Stimulated activated CD4-positive, alpha-beta T cell treated with anti-CD3 and anti-CD28 coated beads, TNF-alpha, amount 100 ng/mL, for 48 hours (primary cell): ENCODE data around the gene MRPL24.

Experiments used
- DNase-seq, 3 donors: peaks; one replicate each; pipeline ENCODE4 v3.0.0-alpha.2; 2020; ENCODE audit warnings: low read depth in 3 of 3

Gene MRPL24

DNA sequence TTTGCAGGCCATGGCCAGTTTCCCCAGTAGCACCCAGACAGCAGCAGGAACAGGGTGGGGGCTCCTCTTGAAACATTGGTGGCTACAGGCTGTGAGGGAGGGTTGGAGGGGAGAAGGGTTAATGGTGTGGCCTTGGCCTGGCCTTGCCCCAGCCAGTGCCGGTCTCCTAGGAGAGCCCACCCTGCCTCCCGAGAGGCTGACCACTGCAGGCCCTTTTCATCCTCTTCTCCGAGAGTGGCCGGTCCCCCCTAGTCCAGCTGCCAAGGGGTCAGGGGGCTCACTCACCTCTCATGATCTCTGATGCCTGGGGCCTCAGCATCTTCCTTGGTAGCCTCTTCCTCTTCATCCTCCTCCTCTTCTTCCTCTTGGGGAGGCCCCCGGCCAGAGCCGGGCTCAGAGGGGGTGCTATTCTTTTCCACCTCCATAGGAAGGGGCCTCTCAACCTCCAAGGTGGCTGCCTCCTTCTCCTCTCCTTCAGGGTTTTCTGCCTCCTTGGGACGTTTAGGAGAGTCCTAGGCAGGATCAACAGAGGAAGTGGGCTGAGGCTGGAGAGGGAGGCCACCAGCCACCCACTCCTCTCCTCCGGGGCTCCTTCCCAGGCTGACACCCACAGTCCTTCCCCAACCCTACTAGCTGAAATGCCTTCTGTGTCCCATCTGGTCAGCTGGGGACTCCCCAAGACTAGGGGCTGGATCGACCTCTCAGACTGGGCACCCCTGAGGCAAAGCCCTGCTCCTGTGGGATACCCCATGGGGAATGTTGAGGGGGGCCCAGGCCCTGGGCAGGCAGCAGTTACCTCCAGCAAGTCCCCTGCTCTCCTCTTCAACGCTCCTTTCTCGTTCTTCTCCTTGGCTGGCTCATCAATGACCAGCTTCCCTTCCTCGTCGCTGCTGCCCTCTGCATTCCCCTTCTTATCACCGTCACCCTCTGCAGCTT, 2.7 kb upstream of the MRPL24 start:
- DNase-seq, result no peak

DNA sequence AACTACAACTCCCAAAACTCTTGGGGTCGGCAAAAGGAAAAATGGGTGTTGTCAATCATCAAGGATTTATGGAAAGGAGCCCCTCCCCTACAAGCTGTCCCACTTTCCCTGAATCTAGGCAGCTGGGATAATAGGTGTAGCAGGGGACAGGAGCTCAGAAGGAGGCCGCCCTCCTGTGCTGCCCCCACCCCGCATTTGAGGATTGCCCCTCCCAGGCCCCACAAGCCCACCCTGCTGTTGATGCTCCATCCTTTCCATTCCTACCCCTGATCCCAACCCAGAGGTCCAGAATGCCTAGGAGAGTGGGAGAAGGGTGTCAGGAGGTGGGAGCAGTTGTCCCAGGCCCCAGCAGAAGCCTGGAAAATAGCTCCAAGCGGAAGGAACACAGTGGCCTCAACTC, 1.9 kb upstream of the MRPL24 start:
- no peak for DNase-seq

DNA sequence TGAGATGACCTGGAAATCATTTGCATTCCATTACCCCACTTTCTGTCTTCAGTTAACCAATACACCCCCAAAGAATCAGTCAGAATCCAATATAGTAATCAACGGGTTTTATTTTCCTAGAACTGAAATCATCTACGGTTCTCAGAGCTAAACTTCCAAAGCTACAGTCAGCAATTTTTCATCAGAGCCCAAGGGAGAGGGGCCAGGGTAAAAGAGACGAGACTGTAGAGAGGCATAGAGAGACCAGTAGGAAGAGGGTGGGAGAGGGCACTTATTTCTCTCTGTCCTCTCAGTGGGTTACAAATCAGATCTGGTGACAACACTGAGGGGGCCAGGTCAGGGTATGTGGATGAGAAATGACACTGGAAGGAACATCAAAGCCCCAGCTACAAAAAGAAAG, 1.1 kb upstream of the MRPL24 start:
- DNase-seq, result no peak

DNA sequence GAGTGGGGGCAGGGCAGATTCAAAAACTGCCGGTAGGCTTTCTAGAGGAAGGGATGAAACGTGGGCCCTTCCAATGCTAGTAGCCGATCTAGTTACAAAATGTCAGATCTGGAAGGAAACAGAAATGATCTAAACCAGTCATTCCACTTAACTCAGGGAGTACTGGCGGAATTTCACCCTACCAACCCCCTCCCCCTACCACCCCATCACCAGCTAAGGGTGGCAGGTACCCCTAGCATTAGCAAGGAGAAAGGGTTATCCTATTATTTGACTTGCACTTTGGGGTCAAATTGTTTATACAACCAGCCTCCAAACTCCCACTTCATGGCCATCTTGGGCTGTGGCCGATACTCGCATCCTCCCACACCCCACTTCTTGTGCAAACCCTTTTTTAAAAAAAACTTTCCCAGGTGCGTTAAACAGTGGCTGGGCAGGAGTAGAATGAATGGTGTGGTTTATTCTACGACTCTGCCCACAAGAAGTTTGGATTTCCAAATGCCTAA, 644 bp upstream of the MRPL24 start:
- no peak for DNase-seq

DNA sequence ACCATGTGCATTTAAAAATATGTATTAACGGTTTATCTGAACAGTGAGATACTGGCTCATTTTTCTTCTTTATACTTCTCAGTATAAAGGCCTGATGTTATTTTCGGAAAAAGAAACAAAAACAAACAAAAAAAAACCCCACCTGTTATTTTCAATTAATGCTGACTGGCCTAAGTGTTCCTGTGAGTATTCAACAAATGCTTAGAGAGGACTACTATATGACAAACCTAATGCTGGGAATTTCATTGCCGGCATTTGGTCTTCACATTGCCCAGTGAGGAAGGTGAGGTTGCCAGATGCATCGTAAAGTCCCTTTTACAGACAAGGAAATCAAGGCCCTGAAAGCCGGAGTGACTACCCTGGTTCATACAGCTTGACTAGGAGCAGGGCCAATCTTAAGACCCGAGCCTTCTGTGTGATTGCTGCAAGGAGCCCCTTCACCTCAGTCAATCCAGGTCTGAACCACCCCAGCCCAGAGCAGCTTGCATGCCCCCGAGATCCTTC, 599 bp downstream of the MRPL24 start:
- no peak for DNase-seq

DNA sequence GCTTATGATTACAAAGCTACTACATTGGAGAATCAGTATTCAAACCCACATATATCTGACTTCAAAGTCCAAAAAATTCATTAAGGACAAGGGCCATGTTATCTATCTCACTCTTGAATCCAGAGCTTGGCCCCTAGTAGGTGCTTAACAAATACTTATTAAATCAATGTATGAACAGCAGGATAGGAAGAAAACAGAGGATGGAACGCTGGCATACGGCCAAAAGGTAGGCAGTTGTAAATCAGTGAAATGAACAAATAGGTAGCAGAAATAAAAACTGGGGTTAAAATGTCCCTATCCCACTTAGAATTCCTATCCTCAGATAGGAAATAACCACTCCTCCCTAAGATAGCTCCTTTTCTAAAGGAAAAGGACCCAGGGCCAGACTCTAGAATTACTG, 2.0 kb downstream of the MRPL24 start:
- no peak for DNase-seq

DNA sequence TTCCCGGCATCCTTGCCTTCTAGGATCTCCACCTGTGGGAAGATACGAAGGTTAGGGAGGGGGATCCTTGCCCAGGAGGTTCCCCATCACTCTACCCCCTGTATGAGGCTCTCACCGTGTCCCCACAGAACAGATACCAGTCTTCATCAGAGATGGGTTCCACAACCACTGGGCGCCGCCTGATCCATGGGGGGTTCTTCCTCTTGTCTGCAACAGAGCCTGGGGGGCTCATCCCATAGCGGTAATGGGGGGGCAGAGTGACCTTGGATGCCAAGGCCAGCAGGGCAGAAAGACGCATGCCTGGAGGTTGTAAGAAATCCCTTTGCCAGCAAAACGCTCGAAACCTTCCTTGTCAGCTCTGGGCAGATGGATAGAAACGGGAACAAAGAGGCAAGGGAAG, 2.5 kb downstream of the MRPL24 start:
- no peak for DNase-seq

DNA sequence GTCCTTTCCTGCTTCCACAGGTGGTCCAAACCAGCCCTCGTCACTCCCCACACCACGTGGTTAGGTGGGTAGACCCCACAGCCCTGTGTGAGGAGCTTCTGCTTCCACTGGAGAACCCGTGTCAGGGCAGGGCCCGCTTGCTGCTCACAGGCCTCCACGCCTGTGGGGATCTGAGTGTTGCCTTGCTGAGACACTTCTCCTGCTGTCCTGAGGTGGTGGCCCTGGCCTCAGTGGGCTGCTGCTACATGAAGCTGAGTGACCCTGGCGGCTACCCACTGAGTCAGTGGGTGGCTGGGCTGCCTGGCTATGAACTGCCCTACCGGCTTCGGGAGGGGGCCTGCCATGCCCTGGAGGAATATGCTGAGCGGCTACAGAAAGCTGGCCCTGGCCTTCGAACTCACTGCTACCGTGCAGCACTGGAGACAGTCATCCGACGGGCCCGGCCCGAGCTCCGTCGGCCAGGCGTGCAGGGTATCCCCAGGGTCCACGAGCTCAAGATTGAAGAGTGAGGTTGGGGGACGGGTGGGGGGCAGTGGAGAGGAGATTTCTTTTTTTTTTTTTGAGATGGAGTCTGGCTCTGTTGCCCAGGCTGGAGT, 6.8 kb downstream of the MRPL24 start:
- DNase-seq, result no peak

DNA sequence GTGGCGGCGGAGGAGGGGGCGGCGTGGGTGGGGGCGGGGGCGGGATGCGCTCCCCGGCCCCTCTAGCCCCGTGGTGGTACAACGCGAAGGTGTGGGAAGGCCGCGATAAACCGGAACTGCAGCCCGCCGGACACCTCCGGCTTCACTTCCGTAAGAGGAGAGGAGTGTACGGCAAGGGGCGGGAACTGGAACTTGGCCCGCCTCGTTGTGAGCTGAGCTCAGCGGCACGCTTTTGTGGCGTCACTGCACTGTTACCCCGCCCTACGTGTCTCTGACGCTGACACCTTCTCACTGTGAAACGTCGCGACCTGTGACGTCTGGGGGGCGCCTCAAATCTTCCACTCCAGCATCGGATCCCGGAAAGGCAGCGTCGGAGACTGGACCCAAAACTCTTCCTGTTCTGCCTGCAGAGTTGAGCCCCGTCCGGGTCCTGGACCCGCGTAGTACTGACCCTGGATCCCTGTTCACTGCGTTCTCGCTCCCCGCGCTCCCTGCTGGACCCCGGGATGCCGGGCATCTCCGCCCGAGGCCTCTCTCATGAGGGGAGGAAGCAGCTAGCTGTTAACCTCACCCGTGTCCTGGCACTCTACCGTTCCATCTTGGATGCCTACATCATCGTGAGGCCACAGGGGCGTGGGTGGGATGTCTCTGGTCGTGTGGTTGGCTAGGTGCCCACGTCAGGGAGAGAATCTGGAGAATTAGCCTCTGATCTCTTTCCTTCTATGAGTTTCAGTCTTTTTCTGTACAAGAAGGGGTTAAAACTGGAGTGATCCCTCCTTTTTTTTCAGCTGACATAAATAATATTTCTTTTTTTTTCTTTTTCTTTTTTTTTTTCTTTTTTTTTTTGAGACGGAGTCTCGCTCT, 12.1 kb downstream of the MRPL24 start, which contains the start of gene ISG20L2:
Gene ISG20L2 (minus strand): TSS at position 168 of the 864 bp plus-strand sequence. CDS start 1,114 bp downstream, outside the sequence.
- DNase-seq, result peak; percentile 92 to 97 (median 94)

DNA sequence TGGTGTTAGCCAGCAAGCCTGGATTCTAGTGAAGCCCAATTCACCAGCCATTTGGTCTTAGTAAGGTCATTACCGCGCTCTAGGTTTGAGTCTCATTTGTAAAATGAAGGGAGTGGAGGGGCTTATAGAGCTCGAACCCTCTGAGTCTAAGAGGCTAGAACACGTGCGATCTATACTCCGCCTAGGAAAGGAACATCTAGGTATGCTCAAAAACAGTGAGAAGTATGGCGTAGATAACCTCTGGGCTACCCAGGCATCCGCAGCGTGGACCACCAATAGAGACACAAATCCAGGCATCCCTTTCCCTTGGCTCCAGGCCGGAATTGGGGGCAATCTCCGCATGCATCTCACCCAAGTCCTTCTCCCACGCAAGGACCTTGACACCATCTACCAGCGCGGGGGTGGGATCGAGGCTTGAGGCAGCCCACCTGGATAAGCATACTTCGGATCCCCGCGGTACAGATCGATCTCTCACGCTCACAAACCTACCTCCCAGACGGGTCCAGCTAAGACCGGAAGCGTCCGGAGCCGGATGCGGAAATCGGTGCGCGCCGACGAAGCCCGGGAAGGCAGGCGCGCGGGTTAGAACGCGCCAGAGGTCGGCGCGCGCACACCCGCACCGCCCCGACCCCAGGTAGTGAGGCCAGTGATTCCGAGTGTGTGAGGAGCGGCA, 12.8 kb downstream of the MRPL24 start, which contains the start of gene METTL25B:
Gene METTL25B (plus strand): TSS at position 544 of the 673 bp plus-strand sequence. CDS start 636 bp downstream, outside the sequence.
- peak in 2 of 3 donors; percentile 71 to 77 for DNase-seq

DNA sequence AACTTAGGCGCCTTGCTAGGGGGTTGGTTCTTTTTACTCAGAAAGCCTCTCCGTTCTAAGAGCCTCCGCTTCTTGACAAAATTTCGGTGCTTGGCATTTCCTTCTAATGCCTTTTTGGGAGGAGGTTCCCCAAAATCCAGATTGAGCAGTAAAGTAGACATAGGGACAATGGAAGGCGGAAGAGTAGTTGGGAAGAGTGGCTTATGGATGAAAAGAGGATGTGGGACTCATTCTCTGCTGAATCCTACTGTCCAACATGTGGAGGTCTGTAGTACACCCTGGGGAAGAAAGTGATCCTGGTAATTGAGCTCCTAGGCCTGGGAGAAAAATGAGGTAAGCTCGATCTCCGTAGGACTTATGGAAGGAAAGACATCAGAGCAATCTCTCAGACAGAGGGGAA, 13.4 kb downstream of the MRPL24 start:
- no peak for DNase-seq

DNA sequence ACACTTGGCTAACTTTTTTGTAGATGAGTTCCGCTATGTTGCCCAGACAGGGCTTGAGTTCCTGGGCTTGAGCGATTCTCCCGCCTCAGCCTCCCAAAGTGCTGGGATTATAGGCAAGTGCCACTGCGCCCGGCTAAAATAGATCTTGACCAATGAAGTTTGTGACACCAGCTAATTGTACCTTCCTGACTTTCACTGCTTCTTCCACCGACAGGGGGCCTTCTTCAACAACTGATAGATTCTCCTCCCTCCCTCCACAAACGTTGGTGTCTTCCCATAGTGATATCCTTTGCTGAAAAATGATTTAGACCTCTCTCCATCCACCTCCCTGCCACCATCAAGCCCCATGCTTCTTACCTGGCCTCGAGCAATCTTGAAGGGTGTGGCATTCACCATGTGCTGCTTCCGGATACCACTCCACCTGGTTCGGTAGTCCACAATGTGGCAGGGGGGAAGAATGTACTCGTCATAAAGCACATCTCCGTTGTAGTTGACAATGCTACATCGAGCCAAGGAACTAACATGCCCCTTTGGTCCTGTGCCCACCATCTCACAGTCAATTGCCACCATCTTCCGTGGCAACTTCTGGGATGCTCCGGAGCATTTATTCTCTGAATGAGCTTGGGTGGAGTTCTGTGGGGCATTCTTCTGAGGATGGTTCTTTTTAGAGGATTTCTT, 14.2 kb downstream of the MRPL24 start:
- DNase-seq, result no peak

DNA sequence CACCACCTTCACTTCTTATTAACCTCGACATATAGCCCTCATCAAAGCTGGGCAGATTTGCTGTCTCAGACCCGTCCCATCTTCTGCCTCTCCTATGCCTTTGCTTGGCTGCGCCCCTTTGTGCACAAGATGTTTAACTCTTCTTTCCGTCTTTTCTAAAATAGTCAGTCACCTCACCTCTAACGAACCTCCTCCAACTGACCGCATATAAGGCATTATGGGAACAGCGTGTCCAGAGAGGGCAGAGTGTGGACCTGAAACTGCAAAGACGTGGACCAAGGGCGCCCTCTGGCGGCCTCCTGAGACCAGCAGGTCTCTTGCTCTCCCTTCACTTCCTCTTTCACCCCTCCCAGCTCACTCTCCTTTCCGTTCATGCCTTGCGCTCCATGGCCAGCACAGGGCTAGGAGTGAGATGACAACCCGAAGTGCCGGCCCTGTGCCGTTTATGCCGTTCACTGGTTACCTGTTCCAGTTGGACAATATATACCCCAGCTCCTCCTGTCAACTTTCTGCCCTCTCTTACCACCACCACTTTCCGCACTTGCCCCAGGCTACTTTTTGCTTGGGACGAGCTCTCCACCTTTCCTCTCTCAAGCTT, 15.1 kb downstream of the MRPL24 start:
- peak; percentile 49 to 72 (median 67) for DNase-seq

DNA sequence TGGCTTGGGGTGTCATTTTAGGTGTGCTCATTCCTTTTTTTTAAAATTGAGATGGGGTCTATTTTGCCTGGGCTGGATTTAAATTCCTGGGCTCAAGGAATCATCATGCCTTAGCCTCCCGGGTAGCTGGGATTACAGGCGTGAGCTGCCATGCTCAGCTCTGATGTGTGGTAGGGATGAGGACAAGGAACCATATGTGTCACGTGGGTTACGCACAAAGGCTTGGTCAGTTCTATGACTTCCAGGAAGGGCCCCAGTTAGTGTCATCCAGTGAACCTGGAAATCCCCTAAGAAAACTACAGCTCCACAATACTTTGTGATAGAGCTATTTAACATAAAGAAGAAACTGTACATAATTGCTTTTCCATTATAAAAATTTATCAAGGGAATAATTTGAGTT, 19.4 kb downstream of the MRPL24 start:
- no peak for DNase-seq

DNA sequence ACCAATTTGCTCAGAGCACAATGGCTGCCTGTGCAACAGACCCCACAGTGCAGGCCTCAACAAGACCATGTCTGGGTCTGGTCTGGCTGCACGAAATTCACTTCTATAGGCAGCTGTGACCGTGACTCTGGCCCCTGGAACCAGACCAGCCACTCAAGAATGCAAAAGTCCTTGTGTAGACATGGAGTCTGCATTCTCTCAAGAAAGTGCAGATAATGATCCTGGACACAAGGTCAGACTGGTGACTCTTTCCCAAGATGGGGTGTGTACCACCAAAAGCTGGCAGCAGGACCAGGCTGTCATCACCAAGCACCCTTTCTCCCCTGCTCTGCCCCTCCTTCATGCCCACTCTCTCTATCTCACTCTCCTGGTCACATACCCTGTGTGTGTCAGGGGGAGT, 19.8 kb downstream of the MRPL24 start:
- DNase-seq, result no peak

DNA sequence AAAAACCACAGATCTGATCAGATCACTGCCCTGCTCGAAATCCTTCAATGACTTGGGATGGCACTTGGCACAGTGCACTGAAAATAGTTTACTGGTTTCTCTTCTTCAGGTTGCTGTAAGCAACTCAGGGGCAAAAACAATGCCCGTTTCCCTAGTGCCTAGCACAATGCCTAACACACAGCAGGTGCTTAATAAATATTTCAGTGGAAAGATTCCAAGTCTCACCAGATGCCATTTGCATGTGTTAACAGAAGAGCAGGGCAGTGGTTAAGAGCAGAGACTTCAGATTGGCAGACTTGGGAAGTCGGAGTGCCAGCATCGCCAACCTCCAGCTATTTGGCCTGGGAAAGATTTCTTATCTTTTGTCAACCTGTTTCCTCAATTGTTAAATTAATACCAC, 23.5 kb downstream of the MRPL24 start:
- no peak for DNase-seq

DNA sequence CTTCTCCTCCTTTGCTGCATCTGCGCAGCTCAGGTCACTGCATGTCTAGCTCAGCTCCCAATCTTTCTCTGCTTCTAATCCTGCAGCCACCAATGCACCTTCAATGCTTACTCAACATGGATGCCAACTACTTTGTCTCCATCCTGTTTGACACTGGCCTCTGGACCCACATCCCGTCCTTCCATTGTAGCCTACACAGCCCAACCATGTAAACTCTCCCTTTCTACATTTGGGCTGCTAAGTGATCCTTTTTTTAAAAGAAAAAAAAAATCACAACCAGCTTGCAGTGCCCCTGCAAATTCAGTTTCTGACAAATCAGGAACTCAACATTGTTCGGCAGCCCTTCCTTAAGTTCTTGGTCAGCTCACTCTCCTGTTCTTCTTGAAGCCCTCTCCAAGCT, 26.1 kb downstream of the MRPL24 start:
- no peak for DNase-seq

DNA sequence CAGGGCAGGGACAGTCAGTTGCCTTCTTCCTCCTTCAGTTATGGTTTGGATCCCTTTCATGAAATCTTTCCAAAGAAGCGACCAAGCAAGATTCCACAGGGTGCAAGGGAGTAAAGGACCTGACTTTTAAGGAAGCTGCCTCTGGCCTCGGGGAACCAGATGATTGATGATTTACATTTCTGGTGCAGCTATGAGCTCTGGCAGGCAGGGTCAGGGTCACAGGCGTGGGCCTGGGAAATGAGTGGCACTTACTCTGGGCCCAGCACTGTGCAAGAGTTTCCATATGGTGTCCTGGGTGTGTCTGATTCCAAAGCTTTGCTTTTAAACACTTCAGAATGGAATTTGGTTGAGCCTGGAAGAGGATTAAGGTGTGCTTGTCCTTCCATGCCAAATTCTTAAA, 28.3 kb downstream of the MRPL24 start:
- DNase-seq, result no peak

DNA sequence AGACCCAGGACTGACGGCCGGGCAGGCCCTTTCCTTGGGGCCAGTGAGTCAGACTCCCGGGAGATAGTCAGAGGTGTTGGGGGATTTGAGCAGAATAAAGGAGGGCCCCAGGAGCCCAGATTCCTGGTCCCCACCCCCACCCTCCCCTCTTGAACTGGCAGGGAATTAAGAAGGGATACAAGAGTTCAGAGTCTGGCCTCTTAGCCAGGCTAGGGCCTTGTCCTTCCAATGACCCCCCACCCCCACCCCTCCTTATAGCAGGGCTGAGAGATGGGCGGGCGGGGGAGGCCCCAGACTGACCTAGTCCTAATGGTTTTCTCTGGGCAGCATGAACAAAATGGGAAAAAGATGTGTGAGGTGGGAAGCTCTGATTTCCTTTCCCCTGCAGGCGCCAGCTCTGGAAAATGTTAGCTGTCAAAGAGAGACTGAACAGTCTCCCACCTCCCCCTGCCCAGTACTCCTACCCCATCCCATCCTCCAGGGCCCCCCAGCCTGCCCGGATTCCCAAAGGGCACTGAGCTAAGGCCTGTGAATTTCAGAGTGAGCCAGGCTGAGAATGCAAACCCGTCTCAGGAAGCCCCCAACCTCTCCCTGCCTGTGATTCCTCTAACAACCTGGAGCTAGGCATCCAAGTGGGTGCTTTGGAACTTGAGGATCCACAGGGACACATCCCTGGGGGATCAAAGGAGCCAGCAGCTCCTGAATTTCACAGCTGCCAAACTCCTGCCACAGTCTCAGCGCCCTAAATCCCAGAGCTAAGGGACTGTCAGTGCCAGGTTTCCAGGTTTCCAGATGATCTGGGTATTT, 29.7 kb downstream of the MRPL24 start:
- no peak for DNase-seq
